H9 (cell line): ENCODE results near the gene NPC1. TPM values are rescaled to one million over a fixed set of nuclear protein-coding genes. Genes with fewer than 3 reads are reported as not detected.

ENCODE experiments used
- DNase-seq: peaks from one replicate; pipeline ENCODE4 v3.0.0-alpha.2; 2017
- H2AFZ ChIP-seq: one replicate; pipeline ENCODE4 v1.6.1; 2013; ENCODE audit warnings: mild to moderate bottlenecking, low read length, control low read depth, moderate library complexity
- H2AK5ac ChIP-seq: 2 replicates; pipeline ENCODE4 v1.6.1; 2013; ENCODE audit warnings: low read length, control low read depth, mixed read lengths; ENCODE audit not compliant: insufficient read length
- H2BK120ac ChIP-seq: one replicate; pipeline ENCODE4 v1.6.1; 2013; ENCODE audit warnings: low read depth, mild to moderate bottlenecking, low read length, control low read depth, inconsistent platforms; ENCODE audit not compliant: poor library complexity, severe bottlenecking
- H2BK12ac ChIP-seq: 2 replicates; pipeline ENCODE4 v1.6.1; 2013; ENCODE audit warnings: low read length, control low read depth, mixed read lengths, low read depth; ENCODE audit not compliant: insufficient read length
- H2BK15ac ChIP-seq: 2 replicates; pipeline ENCODE4 v1.6.1; 2013; ENCODE audit warnings: low read depth, low read length, control low read depth
- H2BK20ac ChIP-seq: one replicate; pipeline ENCODE4 v1.6.1; 2013; ENCODE audit warnings: low read depth, mild to moderate bottlenecking, low read length, control low read depth, inconsistent platforms; ENCODE audit not compliant: poor library complexity, severe bottlenecking
- H2BK5ac ChIP-seq: 2 replicates; pipeline ENCODE4 v1.6.1; 2013; ENCODE audit warnings: low read length, control low read depth, mixed read lengths; ENCODE audit not compliant: insufficient read length
- H3K14ac ChIP-seq: 2 replicates; pipeline ENCODE4 v1.6.1; 2013; ENCODE audit warnings: low read length, control low read depth; ENCODE audit not compliant: insufficient read depth
- H3K18ac ChIP-seq: 2 replicates; pipeline ENCODE4 v1.6.1; 2013; ENCODE audit warnings: low read depth, mild to moderate bottlenecking, mixed read lengths, low read length, control low read depth; ENCODE audit not compliant: insufficient read length
- H3K23ac ChIP-seq: 2 replicates; pipeline ENCODE4 v1.6.1; 2013; ENCODE audit warnings: low read length, control low read depth, mixed read lengths, low read depth; ENCODE audit not compliant: insufficient read length
- H3K23me2 ChIP-seq: 2 replicates; pipeline ENCODE4 v1.6.1; 2013; ENCODE audit warnings: low read depth, mild to moderate bottlenecking, mixed read lengths, low read length, control low read depth; ENCODE audit not compliant: insufficient read length, poor library complexity, severe bottlenecking
- H3K27ac ChIP-seq: 2 replicates; pipeline ENCODE4 v1.5.1; 2013; ENCODE audit warnings: low read length, control low read depth, mixed read lengths, low read depth; ENCODE audit not compliant: insufficient read length
- H3K27me3 ChIP-seq: 2 replicates; pipeline ENCODE4 v1.6.1; 2013; ENCODE audit warnings: low read length, control low read depth, inconsistent platforms; ENCODE audit not compliant: insufficient read depth
- H3K4ac ChIP-seq: 2 replicates; pipeline ENCODE4 v1.6.1; 2013; ENCODE audit warnings: low read depth, mild to moderate bottlenecking, control low read depth, inconsistent platforms, low read length, moderate library complexity
- H3K4me1 ChIP-seq: 2 replicates; pipeline ENCODE4 v1.6.1; 2013; ENCODE audit warnings: low read length, control low read depth, inconsistent platforms; ENCODE audit not compliant: insufficient read depth
- H3K4me2 ChIP-seq: 2 replicates; pipeline ENCODE4 v1.6.1; 2013; ENCODE audit warnings: low read length, control low read depth, mixed read lengths; ENCODE audit not compliant: insufficient read length, insufficient read depth
- H3K56ac ChIP-seq: 2 replicates; pipeline ENCODE4 v1.6.1; 2013; ENCODE audit warnings: low read depth, mild to moderate bottlenecking, mixed read lengths, low read length, control low read depth; ENCODE audit not compliant: insufficient read length
- H3K79me1 ChIP-seq: 2 replicates; pipeline ENCODE4 v1.6.1; 2013; ENCODE audit warnings: low read depth, mild to moderate bottlenecking, moderate library complexity, low read length, control low read depth, inconsistent platforms; ENCODE audit not compliant: insufficient read depth, poor library complexity, severe bottlenecking
- H3K79me2 ChIP-seq: 2 replicates; pipeline ENCODE4 v1.6.1; 2013; ENCODE audit warnings: low read length, control low read depth, inconsistent platforms; ENCODE audit not compliant: insufficient read depth
- H3K9ac ChIP-seq: 2 replicates; pipeline ENCODE4 v1.6.1; 2013; ENCODE audit warnings: low read length, control low read depth, mixed read lengths; ENCODE audit not compliant: insufficient read length; ENCODE audit errors: extremely low read depth
- H3K9me3 ChIP-seq: one replicate; pipeline ENCODE4 v1.6.1; 2013; ENCODE audit warnings: low read depth, low read length, inconsistent platforms; ENCODE audit not compliant: control insufficient read depth
- H3T11ph ChIP-seq: one replicate; pipeline ENCODE4 v1.6.1; 2013; ENCODE audit warnings: mild to moderate bottlenecking, low read length, control low read depth, inconsistent platforms
- H4K20me1 ChIP-seq: one replicate; pipeline ENCODE4 v1.6.1; 2013; ENCODE audit not compliant: control insufficient read depth, insufficient read length, insufficient read depth
- H4K5ac ChIP-seq: 2 replicates; pipeline ENCODE4 v1.6.1; 2013; ENCODE audit warnings: low read depth, mild to moderate bottlenecking, mixed read lengths, low read length, control low read depth; ENCODE audit not compliant: insufficient read length
- H4K8ac ChIP-seq: replicated peaks from 2 replicates; pipeline ENCODE4 v1.6.1; 2013; ENCODE audit warnings: low read length, control low read depth, mixed read lengths, low read depth; ENCODE audit not compliant: insufficient read length
- H4K91ac ChIP-seq: 2 replicates; pipeline ENCODE4 v1.6.1; 2013; ENCODE audit warnings: low read depth, mild to moderate bottlenecking, moderate library complexity, mixed read lengths, low read length, control low read depth; ENCODE audit not compliant: insufficient read length
- H3K27ac Mint-ChIP-seq, 3 experiments: 2 replicates in 2 of 3; 3 replicates in 1 of 3; pipeline ENCODE4 v1.8.0; 2020 to 2021; ENCODE audit warnings: mixed read lengths in 3 of 3, mild to moderate bottlenecking in 1 of 3, moderate library complexity in 1 of 3
- H3K27me3 Mint-ChIP-seq: 2 replicates; pipeline ENCODE4 v1.8.0; 2021; ENCODE audit warnings: low read depth, mild to moderate bottlenecking, moderate library complexity, mixed read lengths
- H3K36me3 Mint-ChIP-seq, 3 experiments: 2 replicates in 2 of 3; 3 replicates in 1 of 3; pipeline ENCODE4 v1.8.0; 2020 to 2021; ENCODE audit warnings: low read depth in 3 of 3, mixed read lengths in 3 of 3; ENCODE audit not compliant: insufficient read depth in 1 of 3
- H3K4me1 Mint-ChIP-seq, 2 experiments: 2 replicates each; pipeline ENCODE4 v1.8.0; 2020; ENCODE audit warnings: mixed read lengths in 2 of 2
- H3K4me3 Mint-ChIP-seq, 2 experiments: 2 replicates in 1 of 2; 3 replicates in 1 of 2; pipeline ENCODE4 v1.8.0; 2020 to 2021; ENCODE audit warnings: mild to moderate bottlenecking in 2 of 2, mixed read lengths in 2 of 2, moderate library complexity in 1 of 2
- H3K9me3 Mint-ChIP-seq, 2 experiments: 2 replicates in 1 of 2; 3 replicates in 1 of 2; pipeline ENCODE4 v1.8.0; 2020; ENCODE audit warnings: mild to moderate bottlenecking in 2 of 2, mixed read lengths in 2 of 2, moderate library complexity in 1 of 2
- CTCF ChIP-seq: fragments of 200-600 bp; sonication (generic); conservative IDR thresholded peaks from 3 replicates; pipeline ENCODE4 v1.8.0; 2021; ENCODE audit warnings: antibody characterized with exemption, mild to moderate bottlenecking
- WGBS: extraction: QIAGEN DNeasy Blood & Tissue Kit; methylation state at CpG from one replicate; pipeline ENCODE4 v1.1.7; 2013; ENCODE audit warnings: missing lambda C conversion rate, low lambda C conversion rate, mixed read lengths; ENCODE audit not compliant: insufficient read length; ENCODE audit errors: extremely low coverage; 5-methylcytosine and 5-hydroxymethylcytosine counted together
- total RNA-seq: library from RNA; stranded (reverse); gene quantifications from 2 replicates; pipeline ENCODE4 v1.2.1, GENCODE V29; 2021

NPC1 gene
- total RNA-seq, 1 experiment from 2014 or later = 24.2 TPM

GRCh38 chr18:23563377-23564043 is 22.8 kb downstream of the NPC1 start:
- H3K4me1 Mint-ChIP-seq = no peaks in the 10 kb centered on the region
- H3K79me1 ChIP-seq = no peaks in the 10 kb centered on the region

More at GRCh38 chr18:23563377-23564043, 22.8 kb downstream of the NPC1 start:
- no peaks in the 10 kb centered on the region for H3K23me2 ChIP-seq
- H2BK20ac ChIP-seq = no peak overlapping the region
- H3K56ac ChIP-seq = no peak overlapping the region
- no peak for TF ChIP-seq CTCF
- H4K20me1 ChIP-seq = no peaks in the 10 kb centered on the region
- H3K4me1 ChIP-seq = no peaks in the 10 kb centered on the region
- H3K79me2 ChIP-seq = no peaks in the 10 kb centered on the region
- H3K18ac ChIP-seq = no peak overlapping the region
- H3K4me3 Mint-ChIP-seq = no peak overlapping the region
- H2AFZ ChIP-seq = no peak overlapping the region
- H3K27me3 ChIP-seq = no peaks in the 10 kb centered on the region
- no peak overlapping the region for H3K9ac ChIP-seq
- H3K27ac Mint-ChIP-seq = peak overlapping the region in 1 of 3 experiments; percentile 51; a peak in 1 of 7 replicates
- H3K27me3 Mint-ChIP-seq = no peaks in the 10 kb centered on the region
- H3K4ac ChIP-seq = no peak overlapping the region
- H3K4me2 ChIP-seq = no peak overlapping the region
- no peak overlapping the region for H4K5ac ChIP-seq
- H2BK5ac ChIP-seq = no peak overlapping the region
- no peak overlapping the region for H2BK15ac ChIP-seq
- no peak overlapping the region for H3K23ac ChIP-seq
- H3T11ph ChIP-seq = no peak overlapping the region
- no peak for DNase-seq
- WGBS = no CpG with 5 or more reads among the region's 2 CpGs
- peaks cover 18 to 66% (median 41%) of the 10 kb centered on the region in 3 experiments; a peak in 6 of 7 replicates for H3K36me3 Mint-ChIP-seq
- H2BK12ac ChIP-seq = no peak overlapping the region
- no peak overlapping the region for H2BK120ac ChIP-seq
- H3K14ac ChIP-seq = no peak overlapping the region
- H2AK5ac ChIP-seq = no peak overlapping the region
- H4K91ac ChIP-seq = no peak overlapping the region
- no peaks in the 10 kb centered on the region for H3K9me3 Mint-ChIP-seq
- H4K8ac ChIP-seq = no peak overlapping the region
- H3K27ac ChIP-seq = no peak overlapping the region
- no peaks in the 10 kb centered on the region for H3K9me3 ChIP-seq
